OCI-LY7 (cell line): Measurements from ENCODE around the gene DMD. TPM values are rescaled to one million over a fixed set of nuclear protein-coding genes. Genes with fewer than 3 reads are reported as not detected.

Source experiments
- BruUV-seq: library from RNA; stranded (reverse); fragments of 400-500 nt; replicated peaks from 2 replicates; lab custom pipeline; 2021; lab: Mats Ljungman, UMichigan
- CTCF ChIA-PET: fragments of 300-600 bp; sonication (Branson Sonifier 250); formaldehyde crosslinking; loops from one replicate; lab custom pipeline; 2022; ENCODE audit warnings: antibody characterized with exemption; ENCODE audit not compliant: unreplicated experiment; lab: Charles Lee
- POLR2A ChIA-PET: fragments of 300-600 bp; sonication (Branson Sonifier 250); formaldehyde crosslinking; loops from one replicate; lab custom pipeline; 2022; ENCODE audit warnings: antibody characterized with exemption; lab: Charles Lee
- DNase-seq: peaks from one replicate; pipeline ENCODE4 v3.0.0-alpha.2; 2015; ENCODE audit warnings: low spot score
- H2AFZ ChIP-seq: fragments of 200-600 bp; sonication (generic), shearing (Covaris generic); 2 replicates; pipeline ENCODE4 v1.6.1; 2014; ENCODE audit warnings: mild to moderate bottlenecking, antibody characterized with exemption, low read length, moderate library complexity
- H3K27ac ChIP-seq: fragments of 200-600 bp; sonication (generic); 2 replicates; pipeline ENCODE4 v1.5.1; 2014; ENCODE audit warnings: mixed run types, low read depth, mild to moderate bottlenecking, moderate library complexity, low read length, inconsistent platforms; ENCODE audit not compliant: poor library complexity, severe bottlenecking
- H3K36me3 ChIP-seq: fragments of 200-600 bp; sonication (generic); 2 replicates; pipeline ENCODE4 v1.6.1; 2014; ENCODE audit warnings: mild to moderate bottlenecking, antibody characterized with exemption, low read length, moderate library complexity, mixed read lengths; ENCODE audit not compliant: insufficient read depth
- H3K4me1 ChIP-seq: fragments of 200-600 bp; sonication (generic); 2 replicates; pipeline ENCODE4 v1.5.1; 2014; ENCODE audit warnings: mild to moderate bottlenecking, low read length; ENCODE audit not compliant: insufficient read depth, poor library complexity, severe bottlenecking
- H3K4me2 ChIP-seq: fragments of 200-600 bp; sonication (generic); 2 replicates; pipeline ENCODE4 v1.6.1; 2014; ENCODE audit warnings: mild to moderate bottlenecking, low read length
- H3K4me3 ChIP-seq: fragments of 200-600 bp; sonication (generic); 2 replicates; pipeline ENCODE4 v1.5.1; 2014; ENCODE audit warnings: mild to moderate bottlenecking, low read depth, low read length; ENCODE audit not compliant: poor library complexity, severe bottlenecking
- H3K79me2 ChIP-seq: fragments of 200-600 bp; sonication (generic); 2 replicates; pipeline ENCODE4 v1.6.1; 2016; ENCODE audit warnings: low read depth, mild to moderate bottlenecking, low read length, moderate library complexity, mixed read lengths; ENCODE audit not compliant: insufficient read depth
- H3K9me2 ChIP-seq: fragments of 200-600 bp; sonication (generic); 2 replicates; pipeline ENCODE4 v1.6.1; 2016; ENCODE audit warnings: mild to moderate bottlenecking, low read length, mixed read lengths; ENCODE audit not compliant: insufficient read depth
- H3K9me3 ChIP-seq: fragments of 200-600 bp; sonication (generic); 2 replicates; pipeline ENCODE4 v1.6.1; 2014; ENCODE audit warnings: mild to moderate bottlenecking, mixed run types, low read length, mixed read lengths
- H4K20me1 ChIP-seq: fragments of 200-600 bp; sonication (generic); 2 replicates; pipeline ENCODE4 v1.6.1; 2014; ENCODE audit warnings: mild to moderate bottlenecking, antibody characterized with exemption, low read length, moderate library complexity, mixed read lengths; ENCODE audit not compliant: insufficient read depth
- EZH2phosphoT487 ChIP-seq: fragments of 200-600 bp; sonication (generic); IDR thresholded peaks from 2 replicates; pipeline ENCODE4 v1.6.1; 2018; ENCODE audit warnings: low read depth, borderline replicate concordance, mild to moderate bottlenecking, mixed run types, antibody characterized with exemption, low read length, moderate library complexity, mixed read lengths
- intact Hi-C: fragments of 100-400 bp; cut with micrococcal nuclease; formaldehyde crosslinking; loops from one replicate; pipeline ENCODE4 v1.10.0; 2022; ENCODE audit not compliant: unreplicated experiment
- total RNA-seq, 2 experiments: library from RNA; depleted of rRNA in 1 of 2; stranded (reverse); fragments of >200 nt in 1 of 2; shearing (Covaris generic) in 1 of 2; gene quantifications; 2 replicates each; pipeline ENCODE4 v1.2.3, GENCODE V29; 2014 to 2022
- TF ChIP-seq, protein P1 (sequence below): fragments of 200-600 bp; sonication (generic); conservative IDR thresholded peaks from 2 replicates; pipeline ENCODE4 v1.5.1; 2014; ENCODE audit warnings: mild to moderate bottlenecking, antibody characterized with exemption, low read length, moderate library complexity, mixed read lengths

DMD gene
- total RNA-seq, 2 experiments from 2014 or later, result 20.5 to 61.4 TPM

DNA sequence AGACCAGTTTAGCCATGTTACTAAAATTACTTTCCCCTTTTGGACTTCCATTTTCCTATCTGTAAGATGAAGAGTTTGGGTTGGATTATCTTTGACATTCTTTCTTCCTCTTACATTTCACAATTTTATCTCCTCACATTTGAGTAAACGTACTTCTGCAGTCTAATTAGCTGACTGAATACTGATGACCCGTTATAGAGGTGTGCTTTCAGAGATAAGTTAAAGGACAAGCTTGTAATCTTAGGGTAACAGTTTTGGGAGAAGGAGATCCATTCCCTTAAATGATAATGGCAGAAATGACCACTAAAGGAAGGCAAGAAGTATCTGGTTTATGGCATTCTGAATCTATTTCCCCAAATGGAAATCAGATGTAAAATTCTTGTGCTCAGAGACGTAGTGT, 1916.9 kb downstream of the DMD start:
- H3K4me3 ChIP-seq, result no peak overlapping the region
- CTCF ChIA-PET, result no interaction called here
- no peaks in the 10 kb centered on the region for H3K9me3 ChIP-seq
- H2AFZ ChIP-seq, result no peak overlapping the region
- no peaks in the 10 kb centered on the region for H3K9me2 ChIP-seq
- H3K36me3 ChIP-seq, result no peaks in the 10 kb centered on the region
- H3K4me2 ChIP-seq, result no peak overlapping the region
- no peaks in the 10 kb centered on the region for H3K4me1 ChIP-seq
- H3K27ac ChIP-seq, result no peak overlapping the region
- BruUV-seq, result no TSS peak
- POLR2A ChIA-PET, result no interaction called here
- H4K20me1 ChIP-seq, result no peaks in the 10 kb centered on the region
- intact Hi-C loops, result no loop called here
- TF ChIP-seq EZH2phosphoT487, result no peak
- TF ChIP-seq, protein P1, sequence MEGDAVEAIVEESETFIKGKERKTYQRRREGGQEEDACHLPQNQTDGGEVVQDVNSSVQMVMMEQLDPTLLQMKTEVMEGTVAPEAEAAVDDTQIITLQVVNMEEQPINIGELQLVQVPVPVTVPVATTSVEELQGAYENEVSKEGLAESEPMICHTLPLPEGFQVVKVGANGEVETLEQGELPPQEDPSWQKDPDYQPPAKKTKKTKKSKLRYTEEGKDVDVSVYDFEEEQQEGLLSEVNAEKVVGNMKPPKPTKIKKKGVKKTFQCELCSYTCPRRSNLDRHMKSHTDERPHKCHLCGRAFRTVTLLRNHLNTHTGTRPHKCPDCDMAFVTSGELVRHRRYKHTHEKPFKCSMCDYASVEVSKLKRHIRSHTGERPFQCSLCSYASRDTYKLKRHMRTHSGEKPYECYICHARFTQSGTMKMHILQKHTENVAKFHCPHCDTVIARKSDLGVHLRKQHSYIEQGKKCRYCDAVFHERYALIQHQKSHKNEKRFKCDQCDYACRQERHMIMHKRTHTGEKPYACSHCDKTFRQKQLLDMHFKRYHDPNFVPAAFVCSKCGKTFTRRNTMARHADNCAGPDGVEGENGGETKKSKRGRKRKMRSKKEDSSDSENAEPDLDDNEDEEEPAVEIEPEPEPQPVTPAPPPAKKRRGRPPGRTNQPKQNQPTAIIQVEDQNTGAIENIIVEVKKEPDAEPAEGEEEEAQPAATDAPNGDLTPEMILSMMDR, result no peak
- DNase-seq, result no peak
- no peaks in the 10 kb centered on the region for H3K79me2 ChIP-seq

DNA sequence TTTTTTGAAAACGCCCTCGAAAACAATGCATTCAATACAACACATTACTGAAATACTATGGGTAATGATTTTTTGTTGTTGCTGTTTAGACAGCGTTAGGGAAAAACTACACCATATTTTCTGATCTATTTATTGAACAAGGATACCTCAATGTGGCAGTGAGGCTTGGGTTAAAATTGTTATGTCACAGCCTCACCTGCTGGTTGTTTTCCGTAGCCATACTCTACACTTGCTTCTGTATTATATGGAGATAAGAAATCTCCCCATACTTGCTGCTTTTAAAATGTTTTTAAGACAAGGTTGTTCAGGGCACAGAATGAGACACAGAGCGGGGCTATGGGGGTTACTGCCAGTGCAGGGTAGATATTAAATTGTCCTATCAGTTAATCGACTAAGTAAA, 1917.9 kb downstream of the DMD start:
- Histone ChIP-seq H3K27ac (no peak overlapping the region), H3K4me2 (no peak overlapping the region), H3K9me3 (no peaks in the 10 kb centered on the region), H3K36me3 (no peaks in the 10 kb centered on the region), H3K4me3 (no peak overlapping the region), H3K9me2 (no peaks in the 10 kb centered on the region), H3K4me1 (no peaks in the 10 kb centered on the region), H3K79me2 (no peaks in the 10 kb centered on the region), H2AFZ (no peak overlapping the region), H4K20me1 (no peaks in the 10 kb centered on the region)
- TF ChIP-seq, protein P1, result peak; percentile 77
- TF ChIP-seq EZH2phosphoT487, result no peak
- intact Hi-C loops, result loop anchor here (1.0 kb wide), 2 partner anchors 79 to 254 kb away; no protein-coding TSS in a partner anchor
- POLR2A ChIA-PET, result no interaction called here
- DNase-seq, result peak; percentile 41
- CTCF ChIA-PET, result interaction anchor here (0.7 kb wide), 1 partner anchor 256 kb away, joined by 3 read pairs; no protein-coding TSS in a partner anchor
- BruUV-seq, result no TSS peak

DNA sequence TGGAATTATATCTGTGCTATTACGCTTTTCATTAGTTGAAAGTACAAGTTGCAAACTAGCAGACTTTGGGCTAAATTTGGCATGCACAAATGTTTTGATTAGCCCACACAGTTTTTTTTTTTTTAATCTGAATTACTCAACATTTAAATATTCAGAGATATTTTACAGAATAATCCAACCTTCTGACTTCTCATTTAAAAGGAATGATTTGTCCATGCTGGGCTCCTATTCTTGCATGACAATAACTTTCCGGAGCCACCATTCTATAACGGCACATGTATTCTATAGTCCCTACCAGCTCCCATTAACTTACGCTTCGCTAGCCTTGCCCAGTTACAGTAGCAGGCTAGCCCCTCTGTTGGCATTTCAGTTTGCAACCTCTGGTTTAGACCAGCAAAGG, 1920.2 kb downstream of the DMD start:
- Histone ChIP-seq H2AFZ (no peak overlapping the region), H3K9me2 (no peaks in the 10 kb centered on the region), H3K4me3 (no peak overlapping the region), H3K27ac (no peak overlapping the region), H3K36me3 (no peaks in the 10 kb centered on the region), H3K4me2 (no peak overlapping the region), H3K79me2 (no peaks in the 10 kb centered on the region), H4K20me1 (no peaks in the 10 kb centered on the region), H3K9me3 (no peaks in the 10 kb centered on the region), H3K4me1 (no peaks in the 10 kb centered on the region)
- intact Hi-C loops, result no loop called here
- ChIA-PET CTCF (no interaction called here), POLR2A (no interaction called here)
- DNase-seq, result no peak
- no TSS peak for BruUV-seq
- TF ChIP-seq, protein P1, result no peak
- no peak for TF ChIP-seq EZH2phosphoT487
